HEK293 (cell line): ENCODE measurements around the gene AGTPBP1.

ENCODE experiments used
- CTCF ChIA-PET: fragments of 350-600 bp; formaldehyde crosslinking; extraction: SDS; loops from one replicate; lab custom pipeline; 2021; ENCODE audit warnings: antibody characterized with exemption; lab: Yijun Ruan, JAX
- POLR2A ChIA-PET: fragments of 300-600 bp; formaldehyde crosslinking; extraction: SDS; loops from one replicate; lab custom pipeline; 2020; ENCODE audit warnings: antibody characterized with exemption, inconsistent platforms; lab: Yijun Ruan, JAX
- H3K27ac ChIP-seq: fragments of 200-500 bp; sonication (Bioruptor generic); 2 replicates; pipeline ENCODE4 v1.5.1; 2014; ENCODE audit warnings: low read depth, low read length, control low read depth, inconsistent platforms; ENCODE audit errors: extremely low read depth
- H3K36me3 ChIP-seq, 2 experiments: fragments of 200-500 bp in 1 of 2; sonication (Bioruptor generic) in 1 of 2; 1 replicate in 1 of 2; 2 replicates in 1 of 2; pipeline ENCODE4 v1.5.1; 2014 to 2017; ENCODE audit warnings: inconsistent platforms in 2 of 2, low read length in 2 of 2; ENCODE audit not compliant: control insufficient read depth in 2 of 2, insufficient read depth in 1 of 2
- H3K4me1 ChIP-seq: fragments of 200-500 bp; sonication (Bioruptor generic); 2 replicates; pipeline ENCODE4 v1.5.1; 2014; ENCODE audit warnings: mild to moderate bottlenecking, low read length, inconsistent platforms; ENCODE audit not compliant: control insufficient read depth, insufficient read depth
- H3K4me3 ChIP-seq: 2 replicates; pipeline ENCODE4 v1.5.1; 2011; ENCODE audit warnings: low read depth, mild to moderate bottlenecking, control low read depth, low read length, moderate library complexity
- H3K9me3 ChIP-seq: fragments of 200-500 bp; sonication (Bioruptor generic); 2 replicates; pipeline ENCODE4 v1.5.1; 2014; ENCODE audit warnings: low read depth, low read length, inconsistent platforms; ENCODE audit not compliant: control insufficient read depth, insufficient read depth
- IKZF3 ChIP-seq: fragments of 450-650 bp; IDR thresholded peaks from 2 replicates; pipeline ENCODE4 v1.5.0; 2018; ENCODE audit warnings: missing biosample characterization, mild to moderate bottlenecking, missing genetic modification characterization, moderate library complexity
- KLF7 ChIP-seq: fragments of 450-650 bp; formaldehyde crosslinking; IDR thresholded peaks from 2 replicates; pipeline ENCODE4 v1.5.1; 2016; ENCODE audit warnings: missing biosample characterization, missing genetic modification characterization, borderline replicate concordance
- SCRT2 ChIP-seq: fragments of 450-650 bp; formaldehyde crosslinking; IDR thresholded peaks from 2 replicates; pipeline ENCODE4 v1.5.1; 2016; ENCODE audit warnings: missing biosample characterization, missing genetic modification characterization
- YY2 ChIP-seq: fragments of 450-650 bp; formaldehyde crosslinking; IDR thresholded peaks from 2 replicates; pipeline ENCODE4 v1.5.1; 2016; ENCODE audit warnings: missing biosample characterization, missing genetic modification characterization
- ZBTB21 ChIP-seq: fragments of 450-650 bp; formaldehyde crosslinking; IDR thresholded peaks from 2 replicates; pipeline ENCODE4 v1.5.1; 2017; ENCODE audit warnings: missing biosample characterization, missing genetic modification characterization
- ZBTB44 ChIP-seq: fragments of 450-650 bp; IDR thresholded peaks from 2 replicates; pipeline ENCODE4 v1.5.1; 2018; ENCODE audit warnings: missing biosample characterization, mild to moderate bottlenecking, missing genetic modification characterization
- ZBTB7A ChIP-seq: fragments of 450-650 bp; formaldehyde crosslinking; IDR thresholded peaks from 2 replicates; pipeline ENCODE4 v1.5.1; 2016; ENCODE audit warnings: low read depth, missing biosample characterization, missing genetic modification characterization
- ZNF16 ChIP-seq: fragments of 450-650 bp; formaldehyde crosslinking; IDR thresholded peaks from 2 replicates; pipeline ENCODE4 v1.5.1; 2016; ENCODE audit warnings: low read depth, missing biosample characterization, missing genetic modification characterization
- ZNF324 ChIP-seq: fragments of 450-650 bp; formaldehyde crosslinking; IDR thresholded peaks from 2 replicates; pipeline ENCODE4 v1.5.1; 2016; ENCODE audit warnings: missing biosample characterization, missing genetic modification characterization
- ZNF335 ChIP-seq: fragments of 450-650 bp; formaldehyde crosslinking; conservative IDR thresholded peaks from 2 replicates; pipeline ENCODE4 v1.5.1; 2016; ENCODE audit warnings: missing biosample characterization, missing genetic modification characterization
- ZNF433 ChIP-seq: fragments of 450-650 bp; formaldehyde crosslinking; IDR thresholded peaks from 2 replicates; pipeline ENCODE4 v1.5.1; 2016; ENCODE audit warnings: missing biosample characterization, missing genetic modification characterization, low read depth
- ZNF488 ChIP-seq: fragments of 450-650 bp; formaldehyde crosslinking; IDR thresholded peaks from 2 replicates; pipeline ENCODE4 v1.5.1; 2016; ENCODE audit warnings: missing biosample characterization, missing genetic modification characterization
- ZNF558 ChIP-seq: fragments of 450-650 bp; formaldehyde crosslinking; IDR thresholded peaks from 2 replicates; pipeline ENCODE4 v1.5.1; 2016; ENCODE audit warnings: missing biosample characterization, missing genetic modification characterization
- ZNF585B ChIP-seq: fragments of 450-650 bp; formaldehyde crosslinking; IDR thresholded peaks from 2 replicates; pipeline ENCODE4 v1.5.1; 2016; ENCODE audit warnings: missing biosample characterization, missing genetic modification characterization
- ZNF626 ChIP-seq: fragments of 450-650 bp; sonication (Bioruptor Pico); formaldehyde crosslinking; IDR thresholded peaks from 2 replicates; pipeline ENCODE4 v1.5.1; 2018; ENCODE audit warnings: missing biosample characterization, missing genetic modification characterization, inconsistent platforms
- ZNF654 ChIP-seq: fragments of 450-650 bp; formaldehyde crosslinking; IDR thresholded peaks from 2 replicates; pipeline ENCODE4 v1.5.1; 2016; ENCODE audit warnings: low read depth, missing biosample characterization, missing genetic modification characterization
- ZNF660 ChIP-seq: fragments of 450-650 bp; IDR thresholded peaks from 2 replicates; pipeline ENCODE4 v1.5.1; 2018; ENCODE audit warnings: missing biosample characterization, mild to moderate bottlenecking, missing genetic modification characterization
- ZNF792 ChIP-seq: fragments of 450-650 bp; formaldehyde crosslinking; IDR thresholded peaks from 2 replicates; pipeline ENCODE4 v1.5.1; 2016; ENCODE audit warnings: missing biosample characterization, missing genetic modification characterization
- ZSCAN5A ChIP-seq: fragments of 450-650 bp; formaldehyde crosslinking; IDR thresholded peaks from 2 replicates; pipeline ENCODE4 v1.5.1; 2016; ENCODE audit warnings: missing biosample characterization, missing genetic modification characterization
- TF ChIP-seq, protein P1 (sequence below): fragments of 450-650 bp; formaldehyde crosslinking; IDR thresholded peaks from 2 replicates; pipeline ENCODE4 v1.5.1; 2016; ENCODE audit warnings: missing biosample characterization, missing genetic modification characterization

The AGTPBP1 gene

DNA sequence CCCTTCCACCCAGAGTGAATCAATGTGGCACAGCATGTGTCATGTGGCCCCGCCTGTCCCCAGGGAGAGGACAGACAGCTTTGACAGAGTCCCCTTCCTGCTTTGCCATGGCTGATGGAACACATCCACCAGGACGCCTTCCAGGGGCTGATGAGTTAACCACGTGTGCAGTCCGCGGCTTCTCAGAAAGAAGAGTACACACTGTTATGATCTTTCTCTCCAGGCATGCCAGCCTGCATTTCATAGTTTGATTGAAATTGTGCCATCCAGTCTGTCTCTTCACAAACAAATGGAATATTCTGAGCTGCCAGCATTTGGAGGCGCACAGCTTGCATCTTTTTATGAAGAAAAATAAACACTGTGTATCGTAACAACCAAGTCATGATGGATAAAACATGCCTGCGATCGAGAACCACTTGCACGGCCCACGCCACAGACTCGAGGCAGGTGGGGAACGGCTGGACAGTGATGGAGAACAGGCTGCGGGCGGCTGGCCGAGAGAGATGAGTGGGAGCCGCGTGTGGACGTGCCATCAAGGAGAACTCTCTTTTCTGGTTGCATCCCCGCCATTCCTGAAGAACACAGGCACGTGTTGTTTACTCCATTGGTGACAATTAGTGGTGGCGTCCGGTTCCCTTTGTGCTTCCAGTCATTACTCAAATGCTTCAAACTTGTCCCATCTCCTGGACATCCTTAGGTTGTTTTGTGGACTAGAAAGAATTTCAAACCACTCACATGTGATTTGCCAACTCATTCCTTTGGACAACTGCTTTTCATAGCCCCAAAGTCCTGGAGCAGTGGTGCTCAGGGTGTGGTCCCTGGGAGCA lies 220.2 kb downstream of the AGTPBP1 start (continued):
- TF ChIP-seq ZNF16 (no peak), ZNF792 (tag by site-specific recombination) (no peak), KLF7 (tag by site-specific recombination) (no peak), ZBTB21 (tag by site-specific recombination) (no peak)
- TF ChIP-seq, protein P1, sequence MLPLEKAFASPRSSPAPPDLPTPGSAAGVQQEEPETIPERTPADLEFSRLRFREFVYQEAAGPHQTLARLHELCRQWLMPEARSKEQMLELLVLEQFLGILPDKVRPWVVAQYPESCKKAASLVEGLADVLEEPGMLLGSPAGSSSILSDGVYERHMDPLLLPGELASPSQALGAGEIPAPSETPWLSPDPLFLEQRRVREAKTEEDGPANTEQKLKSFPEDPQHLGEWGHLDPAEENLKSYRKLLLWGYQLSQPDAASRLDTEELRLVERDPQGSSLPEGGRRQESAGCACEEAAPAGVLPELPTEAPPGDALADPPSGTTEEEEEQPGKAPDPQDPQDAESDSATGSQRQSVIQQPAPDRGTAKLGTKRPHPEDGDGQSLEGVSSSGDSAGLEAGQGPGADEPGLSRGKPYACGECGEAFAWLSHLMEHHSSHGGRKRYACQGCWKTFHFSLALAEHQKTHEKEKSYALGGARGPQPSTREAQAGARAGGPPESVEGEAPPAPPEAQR (tag by site-specific recombination): no peak
- TF ChIP-seq, all 188 proteins: peak for 0

GRCh38 chr9:85516976-85517637 lies 224.6 kb downstream of the AGTPBP1 start:
- Histone ChIP-seq H3K9me3 (no peaks in the 10 kb centered on the region), H3K4me3 (no peak overlapping the region), H3K36me3 (no peaks in the 10 kb centered on the region), H3K27ac (no peak overlapping the region), H3K4me1 (no peaks in the 10 kb centered on the region)
- CTCF ChIA-PET: interaction anchor here (0.7 kb wide), 1 partner anchor 406 kb away, joined by 4 read pairs; no protein-coding TSS in a partner anchor
- TF ChIP-seq ZNF488 (tag by site-specific recombination) (no peak), IKZF3 (tag by site-specific recombination) (no peak), YY2 (no peak), ZNF16 (no peak), ZNF335 (tag by site-specific recombination) (no peak), ZNF585B (no peak), ZNF433 (tag by site-specific recombination) (no peak), ZNF558 (tag by site-specific recombination) (no peak), ZSCAN5A (tag by site-specific recombination) (no peak), ZBTB44 (tag by site-specific recombination) (no peak), ZNF660 (tag by site-specific recombination) (no peak), SCRT2 (tag by site-specific recombination) (no peak), ZNF324 (tag by site-specific recombination) (no peak), ZBTB7A (tag by site-specific recombination) (no peak), ZNF626 (no peak), ZNF654 (tag by site-specific recombination) (no peak)
- POLR2A ChIA-PET: no interaction called here
